NOMO-1 (cell line): ENCODE measurements around the gene SEC16A.

Source experiments
- DNase-seq, 2 experiments: peaks; one replicate each; lab custom pipeline; 2025; ENCODE audit not compliant: unreplicated experiment in 2 of 2; lab: John Stamatoyannopoulos, UW

Gene SEC16A

DNA sequence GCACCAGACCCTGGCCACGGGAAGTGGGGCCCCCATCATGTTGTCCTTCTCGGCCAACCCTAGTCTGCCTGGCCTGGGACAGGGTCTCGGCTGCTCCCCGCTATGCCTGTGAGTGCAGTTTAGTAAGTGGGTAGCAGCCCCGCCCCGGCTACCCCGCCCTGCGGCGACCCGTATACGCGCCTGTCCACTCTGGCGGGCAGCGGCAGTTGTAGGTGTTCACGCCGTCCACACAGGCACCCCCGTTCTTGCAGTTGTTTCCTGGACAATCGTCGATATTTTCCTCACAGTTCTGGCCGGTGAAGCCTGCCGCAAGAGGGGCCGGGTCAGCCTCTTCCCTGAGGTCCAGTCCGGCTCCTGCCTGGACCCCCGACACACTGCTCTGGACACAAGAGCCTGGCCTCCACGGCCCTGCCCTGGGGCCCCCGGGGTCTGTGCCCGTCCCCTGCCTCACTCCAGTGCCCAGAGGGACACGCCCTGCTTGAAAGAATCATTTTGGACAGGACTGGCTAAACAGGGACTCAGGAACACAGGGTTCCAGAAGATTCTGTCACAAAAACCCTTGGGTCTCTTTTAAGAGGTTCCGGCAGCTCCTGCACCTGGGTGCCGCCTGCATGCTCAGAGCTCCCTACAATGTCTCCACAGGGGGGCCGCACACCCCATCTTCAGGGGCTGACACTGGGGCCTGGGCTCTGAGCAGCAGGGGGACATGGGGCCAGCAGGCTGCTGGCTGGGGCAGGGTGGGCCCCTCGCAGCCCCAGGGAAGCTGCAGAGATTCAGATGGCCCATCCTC, 36.6 kb upstream of the SEC16A start:
- DNase-seq: no peak

DNA sequence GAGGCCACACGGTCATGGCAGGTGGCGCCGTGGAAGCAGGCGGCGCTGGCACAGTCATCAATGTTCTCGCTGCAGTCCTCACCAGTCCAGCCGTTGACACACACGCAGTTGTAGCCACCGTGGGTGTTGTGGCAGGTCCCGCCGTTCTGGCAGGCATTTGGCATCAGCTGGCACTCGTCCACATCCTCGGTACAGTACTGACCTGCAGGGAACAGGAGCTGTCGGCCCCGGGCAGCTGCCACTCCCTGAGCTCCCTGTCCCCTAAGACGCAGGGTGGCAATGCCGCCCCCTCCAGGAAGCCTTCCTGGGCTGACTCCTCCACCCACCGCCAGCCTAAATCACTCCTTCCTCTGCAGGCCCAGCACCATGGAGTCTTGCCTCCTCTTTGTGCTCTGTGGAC, 35.8 kb upstream of the SEC16A start:
- no peak for DNase-seq

DNA sequence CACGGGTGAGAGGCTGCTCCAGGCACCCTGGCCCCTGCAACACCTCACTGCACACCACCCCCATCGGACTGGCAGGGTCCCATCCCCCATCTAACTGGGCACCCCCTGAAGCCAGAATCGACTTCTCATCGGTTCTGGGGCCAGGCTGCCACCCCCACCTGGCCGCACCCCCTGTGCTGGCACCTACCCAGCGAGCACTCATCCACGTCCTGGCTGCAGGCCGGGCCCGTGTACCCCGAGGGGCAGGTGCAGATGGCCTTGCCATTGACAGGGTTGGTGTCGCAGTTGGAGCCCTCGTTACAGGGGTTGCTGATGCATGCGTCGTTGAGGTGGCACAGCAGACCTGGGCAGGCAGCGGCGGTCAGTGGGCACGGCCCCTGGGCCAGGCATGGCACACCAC, 35.1 kb upstream of the SEC16A start:
- DNase-seq: no peak

DNA sequence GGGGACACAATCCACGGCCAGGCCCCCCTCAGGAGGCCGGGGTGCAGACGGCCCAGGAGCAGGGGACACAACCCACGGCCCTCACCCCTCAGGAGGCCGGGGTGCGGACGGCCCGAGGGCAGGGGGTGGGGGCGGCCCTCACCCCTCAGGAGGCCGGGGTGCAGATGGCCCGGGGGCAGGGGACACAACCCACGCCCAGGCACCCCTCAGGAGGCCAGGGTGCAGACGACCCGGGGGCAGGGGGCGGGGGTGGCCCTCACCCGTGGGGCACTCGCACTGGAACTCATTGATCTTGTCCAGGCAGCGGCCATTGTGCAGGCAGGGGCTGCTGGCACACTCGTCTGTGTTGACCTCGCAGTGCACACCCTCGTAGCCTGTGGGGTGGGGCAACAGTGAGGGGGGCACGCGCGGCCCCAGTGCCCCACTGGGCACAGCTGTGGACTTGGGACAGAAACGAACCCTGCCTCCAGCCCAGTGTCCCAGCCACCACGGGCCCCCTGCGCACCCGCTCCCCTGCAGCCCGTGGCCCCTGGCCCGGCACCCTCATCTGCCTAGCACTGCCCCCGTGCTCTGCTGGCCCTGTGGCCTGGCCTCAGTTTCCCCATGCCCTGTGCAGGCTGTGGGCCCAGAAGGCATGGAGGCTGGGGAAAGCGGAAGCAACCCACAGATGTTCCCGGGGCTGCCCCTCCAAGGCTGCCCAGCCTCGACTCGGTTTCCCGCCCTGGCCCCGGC, 34.3 kb upstream of the SEC16A start:
- DNase-seq: no peak

DNA sequence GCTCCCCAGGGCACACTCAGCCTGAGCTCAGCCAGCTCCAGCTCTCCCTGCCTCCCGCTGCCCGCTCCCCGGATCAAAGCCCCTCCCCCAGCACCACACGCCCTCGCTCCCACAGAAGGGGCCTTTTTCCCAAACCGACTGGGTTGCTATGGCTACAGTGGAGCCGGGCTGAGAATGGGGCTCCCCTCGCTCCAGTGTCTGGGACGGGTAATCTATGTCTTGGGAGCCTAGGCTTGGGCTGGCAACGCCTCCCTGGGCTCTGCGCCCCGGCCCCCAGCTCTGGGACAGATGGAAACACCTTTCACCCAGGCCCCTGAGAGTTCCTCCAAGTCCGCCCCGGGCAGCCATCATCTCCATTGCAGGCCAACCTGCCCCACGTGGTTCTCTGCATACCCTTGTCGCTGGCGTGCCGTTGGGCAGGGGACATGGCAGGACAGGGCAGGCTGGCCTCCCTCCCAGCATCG, 33.4 kb upstream of the SEC16A start:
- no peak for DNase-seq

DNA sequence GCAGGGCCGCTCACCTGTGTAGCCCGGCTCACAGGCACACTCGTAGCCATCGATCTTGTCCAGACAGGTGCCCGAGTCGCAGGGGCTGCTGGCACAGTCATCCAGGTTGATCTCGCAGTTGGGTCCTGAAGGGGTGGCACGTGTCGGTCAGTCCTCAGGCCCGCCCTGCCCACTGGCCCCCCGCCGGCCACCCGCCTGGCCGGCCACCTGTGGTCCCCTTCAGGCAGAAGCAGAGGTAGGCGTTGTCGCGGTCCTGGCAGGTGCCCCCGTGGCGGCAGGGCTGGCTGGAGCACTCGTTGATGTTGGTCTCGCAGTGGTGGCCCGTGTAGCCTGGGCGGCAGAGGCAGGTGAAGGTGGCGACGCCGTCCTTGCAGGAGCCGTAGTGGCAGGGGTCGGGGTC, 32.4 kb upstream of the SEC16A start:
- no peak for DNase-seq

DNA sequence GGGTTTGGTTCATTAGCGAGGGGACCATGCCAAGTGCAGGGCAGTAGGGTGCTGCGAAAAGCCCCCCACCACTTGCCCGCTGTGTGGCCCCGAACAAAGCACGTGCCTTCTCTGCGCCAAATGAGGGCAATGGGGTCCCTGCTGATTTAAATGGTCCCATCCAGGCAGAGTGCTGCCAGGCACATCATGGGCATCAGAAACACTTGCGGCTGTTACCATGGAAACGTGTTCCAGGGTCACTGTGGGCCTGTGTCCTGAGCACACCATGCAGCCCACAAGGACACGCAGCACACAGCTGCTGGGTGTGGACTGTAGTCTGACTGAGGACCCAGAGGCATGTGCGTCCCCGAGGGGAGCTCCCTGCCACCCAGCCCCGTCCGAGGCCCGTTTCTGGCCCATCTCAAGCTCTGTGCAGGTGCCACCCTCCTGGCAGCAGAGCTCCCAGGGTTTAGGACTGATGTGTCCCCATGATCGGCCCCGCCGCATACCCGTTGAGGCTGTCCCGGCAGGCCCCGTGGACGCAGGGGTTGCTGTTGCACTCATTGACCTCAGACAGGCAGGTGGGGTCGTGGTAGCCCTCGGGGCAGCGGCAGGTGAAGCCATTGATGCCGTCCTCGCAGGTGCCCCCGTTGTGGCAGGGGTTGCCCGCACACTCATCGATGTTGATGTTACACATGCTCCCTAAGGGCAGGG, 31.3 kb upstream of the SEC16A start:
- no peak for DNase-seq

DNA sequence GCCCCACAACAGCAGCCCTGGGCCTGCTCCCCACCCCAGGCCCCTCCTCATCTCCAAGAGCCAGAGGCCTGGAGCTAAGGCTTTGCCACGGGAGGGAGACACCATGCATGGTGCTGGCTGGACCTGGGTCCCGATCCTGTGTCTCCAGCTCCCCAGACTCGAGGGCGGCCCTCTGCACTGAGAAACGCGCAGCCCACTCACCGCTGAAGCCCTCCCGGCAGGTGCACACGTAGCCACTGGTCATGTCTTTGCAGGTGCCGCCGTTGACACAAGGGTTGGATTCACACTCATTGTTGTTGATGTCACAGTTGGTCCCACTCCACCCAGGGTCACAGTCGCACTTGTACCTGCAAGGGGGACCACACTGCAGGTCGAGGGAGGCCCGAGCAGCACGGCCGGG, 30.4 kb upstream of the SEC16A start:
- no peak for DNase-seq

DNA sequence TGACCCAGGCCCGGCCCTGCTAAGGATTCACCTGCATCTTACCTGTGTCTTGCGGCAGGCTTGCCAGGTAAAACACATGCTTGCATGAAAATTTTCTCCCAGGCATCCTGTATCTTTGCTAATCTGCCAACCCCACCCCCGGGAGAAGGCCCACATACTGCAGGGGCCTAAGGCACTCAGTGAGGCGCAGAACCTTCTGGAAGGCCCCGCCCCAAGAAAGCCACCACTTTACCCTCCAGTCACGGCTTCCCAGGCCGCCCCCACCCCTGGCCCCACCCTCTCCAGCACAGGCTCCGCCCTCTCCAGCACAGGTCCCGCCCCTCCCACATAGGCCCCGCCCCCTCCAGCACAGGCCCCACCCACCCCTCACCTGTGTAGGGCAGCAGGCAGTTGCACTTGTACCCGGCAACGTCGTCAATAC, 29.8 kb upstream of the SEC16A start:
- DNase-seq: no peak

DNA sequence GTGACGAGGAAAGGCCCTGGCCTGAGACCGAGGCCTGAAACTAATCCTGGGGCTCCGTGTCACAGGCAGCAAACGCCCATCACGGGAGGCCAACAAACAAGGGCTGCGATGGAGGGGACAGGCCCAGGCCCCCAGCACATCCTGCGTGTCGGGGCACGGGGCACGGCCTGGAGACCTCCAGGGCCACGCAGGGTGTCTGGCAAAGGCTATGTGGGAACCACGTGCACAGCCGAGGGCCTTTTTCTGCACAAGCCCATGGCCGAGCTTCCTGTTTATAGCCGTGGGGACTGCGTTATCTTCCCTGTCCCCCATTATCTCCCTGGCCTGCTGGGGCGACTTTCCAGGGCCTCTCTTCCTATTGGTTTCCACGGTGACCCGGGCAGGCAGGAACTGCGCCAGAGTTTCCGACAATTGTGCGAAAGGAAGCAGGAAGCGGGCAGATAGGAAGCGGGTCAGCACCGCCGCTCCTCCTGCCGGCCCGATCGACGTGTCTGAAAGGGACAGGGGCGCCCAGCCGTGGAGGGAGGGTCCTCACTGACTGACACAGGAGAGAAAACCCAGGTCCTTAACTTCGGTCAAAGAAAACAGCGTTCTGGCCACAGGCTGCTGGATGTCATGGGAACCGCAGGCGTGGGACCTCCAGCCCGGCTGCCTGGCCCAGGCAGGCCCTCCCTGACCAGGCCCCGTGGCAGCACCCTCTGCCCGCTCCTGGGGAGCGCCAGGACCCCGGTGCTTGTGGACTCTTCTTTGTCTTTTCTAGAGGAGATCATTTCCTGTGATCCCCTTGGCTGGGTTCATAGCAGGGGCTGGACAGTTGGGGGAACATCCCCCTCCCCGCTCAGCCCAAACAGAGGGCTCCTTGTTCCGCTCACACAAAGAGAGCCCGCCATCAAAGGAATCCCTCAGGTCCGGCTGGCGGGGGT, 29.1 kb upstream of the SEC16A start:
- no peak for DNase-seq

DNA sequence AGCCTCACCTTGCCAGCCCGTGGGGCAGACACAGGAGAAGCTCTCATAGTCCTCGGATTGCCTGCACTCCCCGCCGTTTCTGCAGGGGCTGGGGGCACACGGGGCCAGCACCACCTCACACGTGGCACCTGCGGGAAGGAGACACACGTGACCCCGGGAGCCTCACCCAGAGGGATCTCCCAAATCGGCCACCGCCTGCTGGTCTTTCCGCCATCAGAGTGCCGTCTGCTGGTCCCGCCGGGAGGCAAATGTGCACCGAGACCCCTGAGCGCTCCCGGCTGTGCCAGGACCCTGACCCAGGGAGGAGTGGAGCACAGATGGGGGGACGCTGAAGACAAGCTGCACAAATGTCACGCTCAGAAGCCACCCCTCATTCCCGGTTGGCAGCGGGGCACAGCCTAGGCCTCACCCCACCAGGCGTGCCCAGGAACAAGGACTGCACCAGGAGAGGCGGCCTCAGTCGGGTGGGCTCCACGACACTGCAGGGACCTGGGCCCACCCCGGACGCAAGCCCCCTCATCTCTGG, 28.4 kb upstream of the SEC16A start:
- DNase-seq: no peak

DNA sequence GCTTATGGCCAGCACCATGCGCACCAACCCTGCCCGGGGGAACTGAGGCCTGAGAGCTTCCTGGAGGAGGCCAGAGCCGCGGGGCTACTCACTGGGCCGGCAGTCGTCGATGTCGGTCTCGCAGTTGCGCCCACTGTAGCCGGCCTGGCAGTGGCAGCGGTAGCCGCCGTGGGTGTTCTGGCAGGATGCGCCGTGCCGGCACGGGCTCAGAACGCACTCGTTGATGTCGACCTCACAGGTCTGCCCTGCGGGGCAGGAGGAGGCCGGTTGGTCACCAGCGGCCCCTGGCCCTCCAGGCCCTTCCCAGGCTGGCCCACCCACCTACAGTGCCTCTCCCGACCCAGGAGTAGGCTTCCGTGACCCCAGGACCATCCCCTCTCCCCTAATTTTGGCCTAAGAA, 27.7 kb upstream of the SEC16A start:
- no peak for DNase-seq

DNA sequence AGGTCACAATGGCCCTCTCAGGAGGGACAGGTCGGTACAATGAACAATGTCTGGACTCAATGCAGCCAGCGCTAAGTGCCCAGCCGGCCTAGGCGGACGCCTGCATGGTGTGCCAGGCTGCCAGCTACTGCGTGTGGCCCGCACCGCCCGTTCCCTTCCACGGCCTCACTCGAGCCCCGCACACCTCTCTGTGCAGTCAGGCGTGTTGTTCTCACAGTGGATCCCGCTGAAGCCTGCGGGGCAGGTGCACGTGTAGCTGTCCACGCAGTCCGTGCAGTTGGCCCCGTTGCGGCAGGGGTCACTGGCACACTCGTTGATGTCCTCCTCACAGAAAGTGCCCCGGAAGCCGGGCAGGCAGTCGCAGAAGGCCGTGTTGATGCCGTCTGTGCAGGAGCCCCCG, 26.7 kb upstream of the SEC16A start:
- DNase-seq: no peak

DNA sequence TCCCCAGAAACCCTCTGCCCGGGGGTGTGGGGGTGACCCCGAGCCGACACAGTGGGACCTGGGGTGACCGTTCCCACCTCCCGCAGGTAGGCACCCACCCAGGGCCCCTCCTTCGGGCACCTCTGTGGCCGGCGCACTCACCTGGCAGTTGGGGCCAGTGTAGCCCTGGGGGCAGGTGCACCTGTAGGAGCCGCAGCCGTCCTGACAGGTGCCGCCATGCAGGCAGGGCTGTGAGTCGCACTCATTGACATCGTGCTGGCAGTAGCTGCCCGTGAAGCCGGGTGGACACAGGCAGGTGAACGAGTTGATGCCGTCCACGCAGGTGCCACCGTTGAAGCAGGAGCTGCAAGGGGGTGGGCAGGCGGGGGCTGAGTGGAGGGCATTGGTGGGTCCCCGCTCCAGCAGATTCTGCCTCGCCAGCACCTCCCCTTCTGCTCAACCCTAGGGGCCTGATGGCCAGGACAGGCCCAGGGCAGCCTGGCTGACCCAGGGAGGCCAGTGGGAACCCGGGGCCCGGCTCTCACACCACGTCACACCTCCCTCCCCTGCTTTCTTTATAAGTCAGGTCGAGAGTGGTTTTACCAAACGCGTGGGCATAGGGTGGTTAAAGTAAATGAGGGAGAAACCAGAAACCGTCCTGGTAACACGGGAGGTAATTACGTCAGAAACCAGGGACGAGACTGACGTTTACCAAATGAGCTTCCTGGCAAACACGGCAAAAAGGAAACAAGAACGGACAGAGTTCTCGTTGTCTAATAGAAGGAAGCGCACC, 26.1 kb upstream of the SEC16A start:
- DNase-seq: no peak

DNA sequence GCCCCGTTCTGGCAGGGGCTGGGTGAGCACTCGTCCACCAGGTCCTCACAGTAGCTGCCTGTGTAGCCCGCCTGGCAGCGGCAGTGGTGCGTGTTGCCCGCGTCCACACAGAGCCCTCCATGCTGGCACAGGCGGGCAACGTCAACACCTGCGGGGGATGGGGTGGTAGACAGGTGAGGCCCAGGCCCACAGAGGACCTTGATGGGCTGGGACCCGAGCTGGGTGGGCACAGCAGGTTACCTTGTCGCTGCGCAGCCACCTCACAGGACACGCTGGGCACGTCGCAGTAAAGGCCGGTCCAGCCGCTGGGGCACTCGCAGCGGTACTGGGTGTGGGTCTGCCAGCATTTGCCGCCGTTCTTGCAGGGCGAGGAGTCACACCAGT, 25.1 kb upstream of the SEC16A start:
- DNase-seq: no peak

DNA sequence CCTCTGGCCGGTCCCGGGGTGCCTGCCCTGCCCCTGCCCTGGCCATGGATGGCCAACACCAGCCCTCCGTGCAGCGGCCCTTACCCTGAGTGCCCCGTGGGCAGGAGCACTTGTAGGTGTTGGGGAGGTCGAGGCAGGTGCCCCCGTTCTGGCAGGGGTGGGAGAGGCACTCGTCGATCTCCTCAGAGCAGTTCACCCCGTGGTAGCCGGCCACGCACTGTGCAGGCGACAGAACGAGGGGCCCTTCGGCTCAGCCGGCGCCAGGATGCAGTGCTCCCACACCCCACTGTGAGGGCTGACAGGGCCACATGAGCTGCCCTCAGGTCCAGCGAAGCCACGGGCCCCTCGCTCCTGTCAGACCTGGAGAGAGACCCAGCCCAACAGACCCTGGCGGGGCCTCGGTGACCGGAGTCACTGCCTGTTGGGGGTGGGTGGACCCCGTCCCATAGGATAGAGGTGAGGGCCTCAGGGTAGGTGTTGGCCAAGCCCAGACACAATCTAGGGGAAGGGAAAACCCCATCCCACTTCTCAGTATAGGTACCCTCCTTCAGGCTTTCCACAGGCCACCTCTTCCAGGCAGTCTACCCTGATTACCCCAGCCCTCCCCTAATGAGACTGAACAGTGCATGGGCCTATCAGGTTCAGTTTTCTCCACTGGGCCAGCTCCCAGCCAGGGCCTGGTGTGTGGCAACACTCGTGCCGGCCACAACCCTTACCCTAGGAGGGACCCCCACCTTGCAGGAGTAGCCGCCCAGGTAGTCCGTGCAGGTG, 24.6 kb upstream of the SEC16A start:
- no peak for DNase-seq

DNA sequence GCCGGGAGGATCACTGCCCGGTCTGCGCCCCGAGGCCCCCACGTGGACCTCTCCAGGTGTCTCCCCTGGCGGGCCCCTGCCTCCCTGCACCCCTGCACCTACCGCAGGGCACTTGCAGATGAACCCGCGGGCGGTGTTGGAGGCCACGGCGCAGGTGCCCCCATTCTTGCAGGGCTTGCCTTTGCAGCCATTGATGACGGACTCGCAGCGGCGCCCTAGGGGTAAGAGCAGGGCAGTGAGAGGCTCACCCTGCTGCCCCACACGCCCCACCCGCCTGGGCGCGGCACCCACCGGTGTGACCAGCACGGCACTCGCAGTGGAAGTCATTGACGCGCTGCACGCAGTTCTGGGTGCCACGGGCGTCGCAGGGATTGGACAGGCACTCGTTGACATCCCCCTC, 23.6 kb upstream of the SEC16A start:
- DNase-seq: no peak

DNA sequence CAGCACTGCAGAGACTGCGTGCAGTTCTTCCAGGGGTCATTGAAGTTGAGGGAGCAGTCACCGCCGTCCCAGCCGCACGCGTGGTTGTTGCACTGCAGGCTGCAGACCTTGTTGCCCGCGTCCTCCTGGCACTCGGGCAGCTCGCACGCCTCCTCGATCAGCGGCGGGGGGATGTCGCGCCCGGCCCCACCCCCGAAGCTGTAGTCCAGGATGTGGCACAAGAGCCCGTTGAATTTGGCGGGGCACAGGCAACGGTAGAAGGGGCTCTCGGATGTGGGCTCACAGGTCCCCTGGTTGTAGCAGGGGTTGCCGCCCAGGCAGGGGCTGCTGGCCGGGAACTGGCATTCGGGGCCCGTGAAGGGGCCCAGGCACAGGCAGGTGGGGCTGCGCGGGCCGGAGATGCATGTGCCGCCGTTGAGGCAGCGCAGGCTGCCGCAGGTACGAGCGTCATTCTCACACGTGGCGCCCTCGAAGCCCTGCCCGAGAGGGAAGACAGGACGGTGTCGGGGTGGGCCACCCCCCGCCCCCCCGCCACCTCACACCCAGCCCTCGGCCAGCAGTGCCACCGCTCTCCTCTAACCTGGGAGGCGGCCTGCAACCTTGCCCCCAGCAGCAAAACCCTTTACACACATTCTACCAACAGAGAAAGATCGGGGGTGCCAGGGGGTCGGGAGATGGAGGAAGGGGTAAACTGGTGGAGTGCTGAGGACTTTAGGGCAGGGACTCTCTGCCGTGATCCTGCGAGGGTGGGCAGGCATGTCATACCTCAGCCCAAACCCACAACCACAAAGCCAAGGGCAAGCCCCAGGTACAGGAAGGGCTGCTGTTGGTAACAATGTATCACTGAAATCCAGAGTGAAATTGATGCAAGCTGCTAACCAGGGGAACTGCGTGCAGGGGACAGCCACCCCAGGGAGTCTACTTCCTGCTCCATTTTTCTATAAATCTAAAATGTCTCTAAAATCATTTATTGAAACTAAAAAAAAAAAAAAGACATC, 22.9 kb upstream of the SEC16A start:
- no peak for DNase-seq
